HG03354 (cell line): ENCODE results near the gene FGF9.

Experiments used
- ATAC-seq: cut with Tn5 transposase; IDR thresholded peaks from one replicate; pipeline ENCODE4 v1.9.1; 2021; ENCODE audit warnings: mild to moderate bottlenecking; ENCODE audit not compliant: unreplicated experiment, poor library complexity, severe bottlenecking

Gene FGF9

DNA sequence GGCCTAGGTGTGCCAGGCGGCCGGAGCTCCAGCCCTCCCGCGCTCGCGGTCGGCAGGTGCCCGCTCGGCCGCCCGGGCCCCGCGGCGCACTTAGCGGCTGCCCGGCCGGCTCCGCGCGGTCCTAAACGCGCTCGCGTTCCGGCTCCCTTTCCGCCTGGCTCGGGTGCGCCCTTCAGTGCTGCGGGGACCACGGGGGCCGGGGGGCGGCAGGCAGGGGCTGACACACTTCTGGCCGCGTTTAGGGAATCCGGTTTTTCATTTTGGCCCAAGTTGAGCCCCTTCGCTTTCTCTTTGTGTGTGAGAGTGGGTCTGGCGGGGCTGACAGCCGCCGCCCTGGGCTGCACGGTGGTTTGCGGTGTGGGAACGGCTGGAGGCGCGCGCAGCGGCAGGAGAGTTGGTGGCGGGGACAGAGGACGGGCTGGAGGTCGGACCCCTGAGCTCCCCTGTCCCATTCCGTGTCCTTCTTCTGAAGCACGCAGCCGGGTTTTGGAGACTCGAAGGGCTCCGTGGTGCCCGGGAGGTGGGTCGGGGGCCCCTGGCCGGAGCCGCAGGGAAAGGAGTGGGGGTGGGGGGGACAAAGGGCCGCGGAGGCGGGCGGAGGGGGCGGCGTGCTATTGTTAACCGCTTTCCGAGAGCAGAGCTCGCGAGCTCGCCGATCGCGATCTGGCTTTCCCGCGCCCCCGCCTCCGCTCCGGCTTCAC lies 3.1 kb downstream of the FGF9 start:
- peak; percentile 36 for ATAC-seq

DNA sequence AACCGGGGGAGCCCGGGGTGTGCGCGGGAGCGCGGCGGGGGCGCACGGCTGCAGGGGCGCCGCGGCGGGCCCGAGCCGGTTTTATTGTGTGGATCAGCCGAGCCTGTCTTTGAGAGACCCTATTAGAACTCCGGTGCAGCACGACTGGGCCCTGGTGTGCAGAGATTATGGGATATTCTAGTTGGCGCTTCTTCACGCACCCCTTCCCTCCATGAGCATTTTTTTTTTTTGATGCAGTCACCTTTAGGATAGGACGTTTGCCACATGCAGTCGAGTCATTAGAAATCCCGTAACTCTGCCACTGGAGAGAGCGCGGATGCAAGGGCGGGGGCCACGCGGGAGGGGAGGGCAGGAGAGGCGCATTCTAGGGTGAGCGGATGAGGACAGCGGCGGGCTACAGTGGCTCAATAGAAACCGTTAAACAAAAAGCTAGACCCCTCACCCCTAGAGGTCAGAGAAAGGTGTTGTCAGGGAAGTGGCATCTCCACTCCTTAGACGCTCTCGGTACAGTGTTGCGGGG lies 3.7 kb downstream of the FGF9 start:
- ATAC-seq: no peak

DNA sequence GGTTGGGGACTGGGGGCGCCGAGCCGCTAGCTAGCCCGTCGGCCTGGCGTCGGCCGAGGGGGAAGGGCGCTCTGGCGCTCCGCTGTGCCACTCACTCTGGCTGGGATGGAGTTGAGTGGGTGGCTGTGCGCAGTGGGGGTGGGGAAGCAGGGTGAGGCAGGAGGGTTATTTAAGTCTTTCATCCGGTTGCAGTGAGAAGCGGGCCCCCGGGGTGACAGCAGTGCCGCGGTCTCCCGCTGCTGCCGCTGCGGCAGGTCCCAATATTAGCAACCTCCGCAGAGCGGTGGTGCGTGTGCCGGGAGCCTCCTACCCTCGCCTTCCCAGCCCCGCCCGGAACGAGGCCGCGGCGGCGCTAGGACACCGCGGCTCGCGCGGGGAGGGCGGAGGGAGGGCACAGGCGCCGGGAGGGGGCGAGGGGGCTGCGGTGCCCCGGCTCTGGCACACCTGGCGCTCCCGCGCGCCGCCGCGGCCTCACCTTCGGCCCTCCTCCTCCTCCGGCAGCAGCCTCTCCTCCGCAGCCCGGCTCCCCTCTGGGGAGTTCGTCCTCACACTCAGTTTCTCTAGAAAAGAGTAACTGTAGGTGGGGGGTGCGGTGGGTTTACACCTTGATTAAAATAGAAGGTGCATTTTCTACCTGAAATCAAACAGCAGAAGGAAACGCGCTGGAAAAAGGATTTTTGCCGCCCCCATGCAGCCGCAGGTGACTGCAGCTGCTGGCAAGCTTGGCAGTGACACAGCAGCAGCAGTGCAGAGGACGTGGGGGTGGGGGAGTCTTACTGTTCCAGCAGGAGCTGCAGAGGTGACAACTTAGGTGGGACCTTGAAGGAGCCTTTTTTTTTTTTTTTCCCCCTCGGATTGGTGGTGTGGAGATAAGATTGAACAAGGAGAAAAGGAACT lies 4.5 kb downstream of the FGF9 start:
- no peak for ATAC-seq

DNA sequence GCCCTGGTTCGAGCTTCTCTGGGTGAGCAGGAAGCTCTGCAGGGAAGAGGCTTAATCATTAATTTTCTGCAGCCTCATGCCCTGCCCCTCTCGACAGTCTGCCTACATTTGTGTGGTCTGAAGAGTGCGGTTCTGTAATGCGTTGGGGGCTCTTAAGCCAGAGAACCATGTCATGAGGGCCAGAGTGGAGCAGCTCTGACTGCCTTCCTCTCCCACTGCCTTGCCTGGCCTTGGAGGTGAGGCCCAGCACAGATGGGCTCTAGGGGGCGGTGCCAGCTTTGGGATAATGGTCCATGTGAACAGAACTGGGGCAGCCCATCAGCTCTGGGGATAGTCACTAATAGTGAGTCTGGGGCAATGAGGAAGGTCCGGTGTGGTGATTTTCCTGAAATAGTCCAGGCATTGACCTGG lies 5.7 kb downstream of the FGF9 start:
- ATAC-seq: no peak

DNA sequence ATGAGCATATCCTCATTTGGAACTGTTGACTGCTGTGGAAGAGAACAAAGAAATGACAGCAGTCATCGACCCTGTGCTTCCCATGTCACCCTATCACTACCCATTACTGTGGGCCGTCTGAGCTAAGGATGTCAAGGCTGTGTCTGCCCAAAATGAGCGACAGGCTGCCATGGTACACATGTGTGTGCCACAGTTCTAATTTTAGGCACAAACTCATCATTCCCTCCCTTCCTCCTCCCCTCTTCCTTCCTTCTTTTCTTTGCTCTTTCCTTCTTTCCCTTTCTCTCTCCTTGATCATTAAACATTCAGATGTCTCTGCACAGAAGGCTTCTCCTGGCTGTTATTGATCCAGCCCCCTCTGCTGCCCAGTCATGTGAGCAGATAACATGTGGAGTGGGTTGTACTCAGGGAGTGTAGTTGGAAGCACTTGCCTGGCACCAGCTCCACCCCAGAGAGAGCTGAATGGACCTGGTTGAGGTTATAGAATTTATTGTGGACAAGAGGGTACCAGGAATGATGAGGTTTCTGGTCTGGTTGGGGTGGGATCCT lies 6.3 kb downstream of the FGF9 start:
- ATAC-seq: no peak

DNA sequence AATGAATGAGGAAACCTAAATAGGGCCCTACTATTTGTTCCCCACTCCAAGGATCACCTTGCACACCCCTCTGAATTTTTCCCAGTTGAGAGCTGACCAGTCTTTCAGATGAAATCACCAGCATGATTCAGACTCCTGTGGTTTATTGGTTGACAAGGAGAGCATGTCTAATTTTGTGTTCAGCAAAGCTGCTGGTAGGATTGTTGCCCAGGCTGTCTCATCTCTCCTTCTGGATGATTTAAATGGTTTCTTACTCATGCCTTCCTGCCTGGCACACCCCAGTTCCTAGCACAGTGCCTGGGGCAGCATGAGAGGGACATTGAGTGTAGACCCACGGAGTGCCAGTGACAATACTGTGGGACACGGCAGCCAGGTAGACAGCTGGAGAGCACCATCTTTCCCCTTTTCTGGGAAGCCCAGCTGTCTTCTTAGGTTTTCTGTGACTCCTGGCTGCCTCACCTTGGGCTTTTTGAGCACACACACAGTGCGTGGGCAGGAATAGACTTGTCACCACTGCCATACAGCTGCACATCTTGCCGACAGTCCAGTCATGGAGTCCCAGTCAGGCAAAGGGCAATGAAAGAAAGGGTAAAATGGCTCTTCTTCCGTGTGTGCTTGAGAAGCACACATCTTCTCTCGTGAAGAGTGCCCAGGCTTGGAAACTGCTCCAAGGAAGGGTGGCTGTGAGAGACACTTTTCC lies 12.3 kb downstream of the FGF9 start:
- ATAC-seq: no peak

DNA sequence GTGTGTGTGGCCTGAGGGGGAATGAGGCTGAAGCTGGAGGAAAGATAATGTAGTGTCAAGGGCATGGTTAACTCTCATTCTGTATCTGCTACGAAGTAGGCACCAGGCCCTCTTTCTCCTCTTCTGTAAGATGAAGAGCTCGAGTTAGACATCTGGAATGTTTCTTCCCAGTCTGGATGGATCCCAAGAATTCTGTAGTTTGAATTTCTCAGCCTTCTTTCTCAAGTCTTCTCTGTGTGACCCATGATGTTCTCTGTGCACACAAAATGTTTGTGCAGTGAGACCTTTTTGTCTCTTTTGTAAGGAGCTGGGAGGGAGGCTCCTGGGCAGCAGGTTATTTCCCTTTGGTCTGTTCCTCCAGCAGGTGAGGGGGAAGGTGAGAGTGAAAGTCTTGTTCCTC lies 13.7 kb downstream of the FGF9 start:
- no peak for ATAC-seq

DNA sequence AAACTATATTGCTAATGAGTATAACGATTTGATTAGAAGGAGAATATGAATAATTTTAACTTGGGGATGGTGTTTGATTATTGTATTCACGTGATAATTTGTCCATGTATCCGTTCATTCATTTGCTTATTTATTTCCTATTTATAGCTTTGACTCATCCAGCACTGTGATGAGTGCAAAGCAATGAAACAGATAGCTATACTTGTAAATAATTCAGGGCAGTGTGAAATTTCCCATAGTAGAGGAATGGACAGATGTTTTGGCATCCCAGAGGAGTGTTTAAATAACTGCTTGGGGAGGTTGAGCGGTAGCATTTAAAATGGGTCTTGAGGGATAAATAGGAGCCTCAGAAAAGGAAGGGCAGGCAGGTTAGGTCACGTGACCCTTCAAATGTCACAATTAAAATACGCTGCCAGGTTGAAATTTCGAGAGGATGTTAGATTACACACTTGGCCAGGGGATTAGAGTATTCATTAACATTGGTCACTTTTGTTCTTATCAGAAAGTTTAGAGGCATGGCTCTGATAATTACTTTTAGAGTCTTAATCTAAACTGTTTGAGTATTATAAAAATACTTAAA lies 14.7 kb downstream of the FGF9 start:
- ATAC-seq: no peak

DNA sequence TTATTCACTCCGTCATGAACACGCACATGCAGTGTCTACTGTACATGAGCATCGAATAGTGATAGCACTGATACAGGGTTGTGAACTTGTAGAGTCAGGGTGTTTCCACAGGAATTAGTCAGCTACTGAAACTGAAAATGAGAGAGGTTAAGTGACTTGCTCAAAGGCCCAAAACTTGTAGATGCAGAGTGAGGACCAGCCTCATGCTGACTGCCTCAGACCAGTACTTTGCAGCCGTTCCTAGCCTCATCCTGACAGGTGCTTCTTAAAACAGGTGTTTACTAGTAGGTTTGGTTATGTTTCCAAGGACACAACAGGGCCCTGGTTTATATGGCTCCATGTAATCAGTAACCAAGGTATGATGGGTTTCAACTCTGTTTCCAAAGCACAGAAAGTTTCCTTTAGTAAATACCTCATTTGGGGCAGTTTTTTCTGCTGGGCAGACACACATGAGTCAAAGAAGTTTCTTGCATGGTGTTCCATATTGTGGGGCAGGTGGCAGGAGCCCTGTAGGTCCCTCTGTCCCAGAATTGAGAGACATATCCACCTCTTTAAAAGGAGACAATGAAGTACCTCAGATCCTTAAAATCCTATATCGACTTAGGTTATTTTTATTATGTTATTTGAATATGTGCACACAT lies 16.0 kb downstream of the FGF9 start:
- ATAC-seq: peak; percentile 95

DNA sequence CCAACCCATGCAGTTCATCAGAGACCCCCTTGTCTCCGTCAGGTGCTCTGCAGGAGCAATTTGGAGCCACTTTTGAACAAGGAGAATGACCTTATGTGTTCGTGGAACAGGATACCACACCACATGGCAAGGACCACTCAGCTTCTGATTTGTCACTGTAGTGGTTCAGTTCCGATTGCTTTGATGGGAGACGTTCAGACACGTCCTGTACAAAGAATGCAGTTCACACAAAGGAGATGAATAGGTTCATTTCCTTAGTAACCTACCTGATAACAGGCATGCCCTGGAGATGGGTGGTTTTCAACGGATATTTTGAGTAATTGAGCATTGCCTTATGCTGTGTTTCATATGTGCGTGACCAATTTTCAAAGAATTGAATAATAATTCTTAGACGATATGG lies 17.2 kb downstream of the FGF9 start:
- no peak for ATAC-seq

DNA sequence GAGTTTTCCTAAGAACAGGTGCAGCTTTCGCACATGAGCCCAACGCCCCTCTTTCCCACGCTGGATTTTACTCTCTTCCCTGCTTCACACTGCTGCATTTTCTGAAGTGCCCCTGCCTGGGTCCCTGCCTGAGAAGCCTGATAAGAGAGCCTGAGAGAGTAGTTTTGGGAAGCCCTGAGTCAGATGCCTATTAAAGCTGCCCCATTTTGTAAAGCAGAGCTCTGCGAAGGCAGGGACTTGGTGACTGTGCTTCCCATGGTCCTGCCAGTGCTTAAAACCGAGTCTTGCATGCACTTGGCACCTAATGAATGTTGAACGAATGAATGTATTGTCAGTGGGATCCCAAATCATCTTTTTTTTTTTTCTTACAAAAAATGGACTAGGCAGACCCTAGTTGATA lies 18.2 kb downstream of the FGF9 start:
- ATAC-seq: no peak

DNA sequence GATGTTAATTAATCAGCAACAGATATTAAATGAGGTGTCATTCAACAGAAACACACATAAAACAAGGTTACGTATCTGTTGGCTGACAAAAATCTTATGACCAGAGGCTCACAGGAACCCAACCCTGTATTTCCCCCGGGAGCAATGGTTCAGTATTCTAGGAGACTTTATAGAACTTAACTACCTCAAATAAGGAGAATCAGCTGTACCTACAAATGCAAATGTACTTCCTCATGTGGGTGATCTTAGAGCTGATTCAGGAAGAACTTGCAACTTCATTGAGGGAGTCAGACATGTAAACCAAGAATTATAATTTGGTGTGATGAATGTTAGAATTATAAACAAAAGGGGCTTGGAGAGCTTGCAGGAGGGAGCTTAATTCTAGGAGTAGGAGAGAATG lies 20.1 kb downstream of the FGF9 start:
- no peak for ATAC-seq

DNA sequence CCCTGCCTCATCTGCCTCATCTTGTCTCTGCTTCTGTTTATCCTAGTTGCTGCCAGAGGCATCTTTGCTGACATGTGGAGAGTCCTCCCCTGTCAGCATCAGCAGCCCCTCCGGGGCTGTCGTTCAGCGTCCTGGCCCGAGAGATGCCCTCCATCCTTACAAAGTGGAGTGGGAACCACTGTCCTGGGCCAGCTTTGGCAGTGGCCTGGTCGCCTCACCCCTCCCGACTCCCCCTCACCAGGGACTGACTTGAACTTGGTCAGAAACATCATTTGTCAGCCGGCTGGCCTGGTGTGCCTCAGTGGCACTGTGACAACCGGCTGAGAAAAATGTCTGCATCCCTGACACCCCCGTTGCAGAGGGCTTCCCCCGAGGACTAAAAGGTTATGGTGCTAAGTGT lies 20.6 kb downstream of the FGF9 start:
- ATAC-seq: no peak

DNA sequence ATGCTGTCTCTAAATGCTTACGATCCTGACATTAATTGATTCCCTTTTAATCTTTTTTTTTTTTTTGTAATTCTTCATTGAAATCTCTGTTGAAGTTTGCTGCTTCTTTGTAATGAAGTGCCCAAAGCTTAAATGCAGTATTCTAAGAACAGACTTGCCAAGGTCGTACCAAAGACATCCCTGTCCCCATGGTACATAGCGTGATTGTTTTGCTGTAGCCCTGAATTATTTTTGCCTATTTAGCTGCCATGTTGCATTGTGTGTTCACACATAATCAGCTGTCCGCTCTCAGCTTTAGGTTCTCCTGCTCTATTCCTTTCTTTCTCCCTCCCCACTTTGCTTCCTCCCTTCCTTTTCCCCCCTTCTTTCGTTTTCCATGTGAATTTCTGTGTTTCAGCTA lies 21.1 kb downstream of the FGF9 start:
- no peak for ATAC-seq

DNA sequence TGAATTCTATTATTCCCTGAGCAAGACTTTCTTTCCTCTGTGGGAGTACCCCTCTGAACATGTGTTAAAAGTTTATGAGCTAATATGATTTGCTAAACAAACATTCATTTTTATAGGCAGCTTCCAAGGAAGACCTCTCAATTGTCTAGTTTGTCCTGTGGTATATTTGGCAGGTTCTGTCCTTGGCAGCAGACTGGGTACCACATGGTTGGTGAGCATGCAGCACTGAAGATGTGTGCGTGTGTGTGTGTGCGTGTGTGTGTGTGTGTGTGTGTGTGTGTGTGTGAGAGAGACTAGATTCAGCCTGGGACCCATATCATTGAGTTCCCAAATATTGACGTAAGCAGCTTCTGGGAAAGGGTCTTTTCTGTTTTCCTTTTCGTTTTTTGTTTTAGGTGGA lies 24.0 kb downstream of the FGF9 start:
- ATAC-seq: no peak

DNA sequence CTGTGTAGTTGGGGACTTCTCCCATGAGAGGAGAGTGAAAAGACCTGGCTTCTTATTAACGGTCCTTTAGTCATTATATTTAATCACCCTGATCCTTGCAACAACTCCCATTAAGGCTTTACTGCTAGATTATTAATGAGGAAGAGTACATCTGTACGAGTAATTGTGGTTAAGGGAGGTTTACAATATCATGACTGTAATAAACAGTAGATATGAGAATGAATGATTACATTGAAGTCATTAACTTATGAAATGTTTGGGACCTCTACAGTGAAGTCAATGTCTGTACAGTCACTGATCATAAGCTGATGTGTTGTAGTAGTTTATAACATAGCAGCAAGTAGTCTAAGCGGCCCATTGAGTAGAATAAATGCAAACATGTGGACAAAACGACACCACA lies 24.7 kb downstream of the FGF9 start:
- ATAC-seq: no peak

DNA sequence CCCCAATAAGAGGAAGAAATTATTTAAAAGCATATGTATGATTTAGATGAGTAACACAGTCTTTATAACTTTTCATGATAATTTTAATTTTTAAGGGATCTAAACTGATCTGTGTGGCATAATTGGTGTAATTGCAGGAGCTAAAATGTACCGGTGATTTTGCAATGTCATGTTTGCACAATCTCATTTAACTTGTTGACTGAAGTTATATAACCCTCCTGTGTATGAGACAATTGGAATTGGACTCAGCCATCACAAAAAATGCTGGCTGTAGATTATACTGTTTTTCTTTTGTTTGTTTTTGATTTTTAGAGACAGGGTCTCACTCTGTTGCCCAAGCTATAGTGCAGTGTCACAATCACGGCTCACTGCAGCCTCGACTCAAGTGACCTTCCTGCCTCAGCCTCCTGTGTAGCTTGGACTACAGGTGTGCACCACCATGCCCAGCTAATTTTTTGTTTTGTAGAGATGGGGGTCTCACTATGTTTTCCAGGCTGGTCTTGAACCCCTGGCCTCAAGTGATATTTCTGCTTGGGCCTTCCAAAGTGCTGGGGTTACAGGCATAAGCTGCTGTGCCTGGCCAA lies 26.1 kb downstream of the FGF9 start:
- no peak for ATAC-seq

DNA sequence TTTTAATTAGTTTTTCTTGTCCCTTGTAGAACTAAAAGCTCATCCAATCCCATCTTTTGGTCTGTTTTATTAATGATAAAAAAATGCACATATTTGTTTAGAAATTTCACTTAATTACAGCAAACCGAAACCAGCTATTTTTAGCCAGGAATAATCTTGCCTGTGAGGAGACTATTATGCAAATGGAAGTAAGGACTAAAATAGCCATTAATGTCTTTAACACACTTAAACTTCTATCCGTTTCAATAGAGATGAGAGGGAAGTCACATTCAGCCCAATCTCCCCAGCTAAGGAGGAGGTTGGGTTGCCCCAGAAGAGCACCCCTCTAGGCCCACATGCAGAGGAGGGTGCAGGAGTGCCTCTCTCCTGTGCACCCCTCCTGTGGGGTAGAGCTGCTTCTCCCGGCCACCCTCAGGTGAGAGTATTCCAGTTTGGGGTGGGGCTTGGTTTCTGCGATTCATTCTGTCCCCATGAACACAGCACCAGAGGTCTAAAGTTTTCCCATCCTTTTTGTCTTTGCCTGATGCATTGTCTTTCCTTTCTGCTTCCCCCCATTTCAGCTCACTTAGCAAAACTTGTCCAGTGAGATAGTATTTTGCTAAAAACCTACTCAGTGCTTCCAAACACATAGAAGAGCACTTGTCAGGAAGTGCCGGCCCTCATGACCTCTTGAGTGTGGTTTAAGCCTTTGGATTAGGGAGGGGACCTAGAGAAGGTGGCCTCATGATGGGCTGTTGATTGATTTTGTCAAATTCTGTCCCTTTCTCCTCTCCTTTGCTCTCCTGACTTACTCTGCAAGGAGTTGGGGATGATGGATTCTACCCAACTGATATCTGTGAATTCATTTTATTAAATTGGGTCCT lies 28.2 kb downstream of the FGF9 start:
- no peak for ATAC-seq
